H9 (cell line): Measurements from ENCODE around the gene CST4. TPM values are rescaled to one million over a fixed set of nuclear protein-coding genes. Genes with fewer than 3 reads are reported as not detected.

Source experiments
- DNase-seq: peaks from one replicate; pipeline ENCODE4 v3.0.0-alpha.2; 2017
- H2AFZ ChIP-seq: one replicate; pipeline ENCODE4 v1.6.1; 2013; ENCODE audit warnings: mild to moderate bottlenecking, low read length, control low read depth, moderate library complexity
- H2AK5ac ChIP-seq: 2 replicates; pipeline ENCODE4 v1.6.1; 2013; ENCODE audit warnings: low read length, control low read depth, mixed read lengths; ENCODE audit not compliant: insufficient read length
- H2BK120ac ChIP-seq: one replicate; pipeline ENCODE4 v1.6.1; 2013; ENCODE audit warnings: low read depth, mild to moderate bottlenecking, low read length, control low read depth, inconsistent platforms; ENCODE audit not compliant: poor library complexity, severe bottlenecking
- H2BK12ac ChIP-seq: 2 replicates; pipeline ENCODE4 v1.6.1; 2013; ENCODE audit warnings: low read length, control low read depth, mixed read lengths, low read depth; ENCODE audit not compliant: insufficient read length
- H2BK15ac ChIP-seq: 2 replicates; pipeline ENCODE4 v1.6.1; 2013; ENCODE audit warnings: low read depth, low read length, control low read depth
- H2BK20ac ChIP-seq: one replicate; pipeline ENCODE4 v1.6.1; 2013; ENCODE audit warnings: low read depth, mild to moderate bottlenecking, low read length, control low read depth, inconsistent platforms; ENCODE audit not compliant: poor library complexity, severe bottlenecking
- H2BK5ac ChIP-seq: 2 replicates; pipeline ENCODE4 v1.6.1; 2013; ENCODE audit warnings: low read length, control low read depth, mixed read lengths; ENCODE audit not compliant: insufficient read length
- H3K14ac ChIP-seq: 2 replicates; pipeline ENCODE4 v1.6.1; 2013; ENCODE audit warnings: low read length, control low read depth; ENCODE audit not compliant: insufficient read depth
- H3K18ac ChIP-seq: 2 replicates; pipeline ENCODE4 v1.6.1; 2013; ENCODE audit warnings: low read depth, mild to moderate bottlenecking, mixed read lengths, low read length, control low read depth; ENCODE audit not compliant: insufficient read length
- H3K23ac ChIP-seq: 2 replicates; pipeline ENCODE4 v1.6.1; 2013; ENCODE audit warnings: low read length, control low read depth, mixed read lengths, low read depth; ENCODE audit not compliant: insufficient read length
- H3K23me2 ChIP-seq: 2 replicates; pipeline ENCODE4 v1.6.1; 2013; ENCODE audit warnings: low read depth, mild to moderate bottlenecking, mixed read lengths, low read length, control low read depth; ENCODE audit not compliant: insufficient read length, poor library complexity, severe bottlenecking
- H3K27ac ChIP-seq: 2 replicates; pipeline ENCODE4 v1.5.1; 2013; ENCODE audit warnings: low read length, control low read depth, mixed read lengths, low read depth; ENCODE audit not compliant: insufficient read length
- H3K27me3 ChIP-seq: 2 replicates; pipeline ENCODE4 v1.6.1; 2013; ENCODE audit warnings: low read length, control low read depth, inconsistent platforms; ENCODE audit not compliant: insufficient read depth
- H3K4ac ChIP-seq: 2 replicates; pipeline ENCODE4 v1.6.1; 2013; ENCODE audit warnings: low read depth, mild to moderate bottlenecking, control low read depth, inconsistent platforms, low read length, moderate library complexity
- H3K4me1 ChIP-seq: 2 replicates; pipeline ENCODE4 v1.6.1; 2013; ENCODE audit warnings: low read length, control low read depth, inconsistent platforms; ENCODE audit not compliant: insufficient read depth
- H3K4me2 ChIP-seq: 2 replicates; pipeline ENCODE4 v1.6.1; 2013; ENCODE audit warnings: low read length, control low read depth, mixed read lengths; ENCODE audit not compliant: insufficient read length, insufficient read depth
- H3K56ac ChIP-seq: 2 replicates; pipeline ENCODE4 v1.6.1; 2013; ENCODE audit warnings: low read depth, mild to moderate bottlenecking, mixed read lengths, low read length, control low read depth; ENCODE audit not compliant: insufficient read length
- H3K79me1 ChIP-seq: 2 replicates; pipeline ENCODE4 v1.6.1; 2013; ENCODE audit warnings: low read depth, mild to moderate bottlenecking, moderate library complexity, low read length, control low read depth, inconsistent platforms; ENCODE audit not compliant: insufficient read depth, poor library complexity, severe bottlenecking
- H3K79me2 ChIP-seq: 2 replicates; pipeline ENCODE4 v1.6.1; 2013; ENCODE audit warnings: low read length, control low read depth, inconsistent platforms; ENCODE audit not compliant: insufficient read depth
- H3K9ac ChIP-seq: 2 replicates; pipeline ENCODE4 v1.6.1; 2013; ENCODE audit warnings: low read length, control low read depth, mixed read lengths; ENCODE audit not compliant: insufficient read length; ENCODE audit errors: extremely low read depth
- H3K9me3 ChIP-seq: one replicate; pipeline ENCODE4 v1.6.1; 2013; ENCODE audit warnings: low read depth, low read length, inconsistent platforms; ENCODE audit not compliant: control insufficient read depth
- H3T11ph ChIP-seq: one replicate; pipeline ENCODE4 v1.6.1; 2013; ENCODE audit warnings: mild to moderate bottlenecking, low read length, control low read depth, inconsistent platforms
- H4K20me1 ChIP-seq: one replicate; pipeline ENCODE4 v1.6.1; 2013; ENCODE audit not compliant: control insufficient read depth, insufficient read length, insufficient read depth
- H4K5ac ChIP-seq: 2 replicates; pipeline ENCODE4 v1.6.1; 2013; ENCODE audit warnings: low read depth, mild to moderate bottlenecking, mixed read lengths, low read length, control low read depth; ENCODE audit not compliant: insufficient read length
- H4K8ac ChIP-seq: replicated peaks from 2 replicates; pipeline ENCODE4 v1.6.1; 2013; ENCODE audit warnings: low read length, control low read depth, mixed read lengths, low read depth; ENCODE audit not compliant: insufficient read length
- H4K91ac ChIP-seq: 2 replicates; pipeline ENCODE4 v1.6.1; 2013; ENCODE audit warnings: low read depth, mild to moderate bottlenecking, moderate library complexity, mixed read lengths, low read length, control low read depth; ENCODE audit not compliant: insufficient read length
- H3K27ac Mint-ChIP-seq, 3 experiments: 2 replicates in 2 of 3; 3 replicates in 1 of 3; pipeline ENCODE4 v1.8.0; 2020 to 2021; ENCODE audit warnings: mixed read lengths in 3 of 3, mild to moderate bottlenecking in 1 of 3, moderate library complexity in 1 of 3
- H3K27me3 Mint-ChIP-seq: 2 replicates; pipeline ENCODE4 v1.8.0; 2021; ENCODE audit warnings: low read depth, mild to moderate bottlenecking, moderate library complexity, mixed read lengths
- H3K36me3 Mint-ChIP-seq, 3 experiments: 2 replicates in 2 of 3; 3 replicates in 1 of 3; pipeline ENCODE4 v1.8.0; 2020 to 2021; ENCODE audit warnings: low read depth in 3 of 3, mixed read lengths in 3 of 3; ENCODE audit not compliant: insufficient read depth in 1 of 3
- H3K4me1 Mint-ChIP-seq, 2 experiments: 2 replicates each; pipeline ENCODE4 v1.8.0; 2020; ENCODE audit warnings: mixed read lengths in 2 of 2
- H3K4me3 Mint-ChIP-seq, 2 experiments: 2 replicates in 1 of 2; 3 replicates in 1 of 2; pipeline ENCODE4 v1.8.0; 2020 to 2021; ENCODE audit warnings: mild to moderate bottlenecking in 2 of 2, mixed read lengths in 2 of 2, moderate library complexity in 1 of 2
- H3K9me3 Mint-ChIP-seq, 2 experiments: 2 replicates in 1 of 2; 3 replicates in 1 of 2; pipeline ENCODE4 v1.8.0; 2020; ENCODE audit warnings: mild to moderate bottlenecking in 2 of 2, mixed read lengths in 2 of 2, moderate library complexity in 1 of 2
- CTCF ChIP-seq: fragments of 200-600 bp; sonication (generic); conservative IDR thresholded peaks from 3 replicates; pipeline ENCODE4 v1.8.0; 2021; ENCODE audit warnings: antibody characterized with exemption, mild to moderate bottlenecking
- WGBS: extraction: QIAGEN DNeasy Blood & Tissue Kit; methylation state at CpG from one replicate; pipeline ENCODE4 v1.1.7; 2013; ENCODE audit warnings: missing lambda C conversion rate, low lambda C conversion rate, mixed read lengths; ENCODE audit not compliant: insufficient read length; ENCODE audit errors: extremely low coverage; 5-methylcytosine and 5-hydroxymethylcytosine counted together
- total RNA-seq: library from RNA; stranded (reverse); gene quantifications from 2 replicates; pipeline ENCODE4 v1.2.1, GENCODE V29; 2021

Gene CST4
- total RNA-seq, 1 experiment from 2014 or later: not detected

- no peaks in the 10 kb centered on the region for H3K23me2 ChIP-seq
- no peak overlapping the region for H3K4ac ChIP-seq
- H3T11ph ChIP-seq: no peak overlapping the region
- H2BK5ac ChIP-seq: no peak overlapping the region
- H3K27ac Mint-ChIP-seq: no peak overlapping the region
- no peaks in the 10 kb centered on the region for H3K9me3 ChIP-seq
- no peak overlapping the region for H2BK120ac ChIP-seq
- DNase-seq: no peak
- WGBS: no CpG with 5 or more reads among the region's 4 CpGs
- H3K27ac ChIP-seq: no peak overlapping the region
- no peaks in the 10 kb centered on the region; a peak in 1 of 5 replicates for H3K9me3 Mint-ChIP-seq
- H3K27me3 Mint-ChIP-seq: peaks cover 2% of the 10 kb centered on the region; the same call in 1 of the 2 replicates
- H3K79me2 ChIP-seq: no peaks in the 10 kb centered on the region
- H3K36me3 Mint-ChIP-seq: no peaks in the 10 kb centered on the region; a peak in 1 of 7 replicates
- no peak overlapping the region for H2BK20ac ChIP-seq
- H2AK5ac ChIP-seq: no peak overlapping the region
- H3K79me1 ChIP-seq: no peaks in the 10 kb centered on the region
- no peak overlapping the region for H3K14ac ChIP-seq
- no peak overlapping the region for H3K18ac ChIP-seq
- H3K4me1 Mint-ChIP-seq: peaks cover 12 to 14% of the 10 kb centered on the region in 2 experiments
- H3K56ac ChIP-seq: no peak overlapping the region
- no peaks in the 10 kb centered on the region; the same call in 1 of the 2 replicates for H3K4me1 ChIP-seq
- H4K5ac ChIP-seq: no peak overlapping the region
- H2AFZ ChIP-seq: no peak overlapping the region
- TF ChIP-seq CTCF: no peak
- H4K91ac ChIP-seq: no peak overlapping the region
- H2BK12ac ChIP-seq: no peak overlapping the region
- H2BK15ac ChIP-seq: no peak overlapping the region
- no peak overlapping the region for H3K23ac ChIP-seq
- H3K4me3 Mint-ChIP-seq: no peak overlapping the region
- H4K20me1 ChIP-seq: no peaks in the 10 kb centered on the region
- H3K27me3 ChIP-seq: no peaks in the 10 kb centered on the region
- H4K8ac ChIP-seq: no peak overlapping the region
- H3K4me2 ChIP-seq: no peak overlapping the region
- H3K9ac ChIP-seq: no peak overlapping the region
Measured at GRCh38 chr20:23646106-23646873, 42.5 kb downstream of the CST4 start.
